Measurements from ENCODE around the gene TMEM30B.

Gene TMEM30B

DNA sequence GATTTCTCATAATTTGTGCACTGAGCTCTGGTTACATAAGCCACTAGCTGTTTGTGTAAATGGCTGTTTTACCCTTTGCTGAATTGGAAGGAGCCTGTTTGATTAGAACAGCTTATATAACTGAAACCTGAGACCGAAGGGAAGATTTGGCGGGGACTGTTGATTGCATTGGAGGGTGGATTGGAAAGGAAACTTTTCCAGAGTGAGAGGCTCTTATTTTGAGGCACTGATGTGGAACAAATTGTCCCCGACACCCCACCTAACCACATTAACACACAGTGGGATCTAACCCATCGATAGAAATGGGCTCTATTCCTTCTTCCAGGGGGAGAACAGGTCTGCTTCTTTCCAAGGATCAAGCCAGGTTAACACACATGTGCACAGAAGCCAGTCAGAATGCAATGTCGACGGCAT is 51.7 kb downstream of the TMEM30B start:
- DNase-seq: peak; percentile 99

DNA sequence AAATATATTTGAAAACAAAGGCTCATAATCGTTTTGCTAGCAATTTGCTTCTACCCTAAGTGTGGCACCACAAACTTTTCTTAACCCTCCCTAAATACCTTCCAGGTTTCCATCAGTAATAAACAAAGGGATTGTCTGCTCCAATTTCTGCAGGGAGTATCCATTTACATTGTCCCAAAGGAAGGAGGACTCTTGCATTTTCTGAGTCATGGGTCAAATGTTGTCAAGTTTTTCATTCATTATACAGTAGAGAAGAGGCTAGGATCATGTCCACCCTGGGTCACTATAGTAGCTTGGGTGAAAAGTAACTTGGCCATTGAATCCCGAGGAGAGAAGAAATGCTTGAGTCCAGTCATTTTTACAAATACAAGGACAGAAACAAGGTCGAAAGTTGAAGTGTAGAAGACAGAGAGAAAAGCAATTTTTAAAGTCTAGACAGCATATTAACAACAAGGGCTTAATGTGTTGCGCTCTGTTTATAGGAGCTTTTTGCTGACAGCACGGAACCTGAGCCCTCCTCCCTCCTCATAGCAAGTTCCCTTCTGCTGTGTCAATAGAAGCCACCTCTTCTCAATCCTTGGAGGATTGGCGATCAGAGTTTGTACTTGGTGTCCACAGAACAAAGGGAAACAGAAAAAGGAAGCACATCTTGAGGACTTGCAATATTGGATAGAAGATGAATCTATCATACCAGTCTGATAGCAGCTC is 53.1 kb downstream of the TMEM30B start:
- DNase-seq: peak; percentile 60

All from NCI-H2029 (cell line).